Measurements from ENCODE around the gene LRRC46.

Gene LRRC46

DNA sequence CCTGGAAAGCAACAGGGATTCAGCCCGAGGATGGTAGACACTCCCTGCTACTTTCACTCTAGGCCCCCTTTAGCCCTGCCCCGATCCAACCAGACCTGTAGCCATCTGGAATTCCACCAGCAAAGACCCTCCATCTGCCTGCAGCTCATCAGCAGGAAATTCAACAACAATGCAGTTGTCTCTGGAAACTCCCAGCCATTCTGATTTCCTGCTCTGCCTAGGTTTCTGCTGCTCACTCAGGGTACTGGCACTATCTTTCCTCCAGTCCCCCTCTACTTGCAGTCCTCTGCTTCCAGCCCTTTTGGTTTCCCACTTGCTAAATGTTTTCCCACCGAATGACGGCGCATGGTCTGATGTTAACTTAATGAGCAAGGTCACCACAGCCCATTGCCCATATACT lies 22.1 kb downstream of the LRRC46 start:
- DNase-seq = no peak

GRCh38 chr17:47855737-47856136 lies 24.3 kb downstream of the LRRC46 start:
- DNase-seq = no peak

DNA sequence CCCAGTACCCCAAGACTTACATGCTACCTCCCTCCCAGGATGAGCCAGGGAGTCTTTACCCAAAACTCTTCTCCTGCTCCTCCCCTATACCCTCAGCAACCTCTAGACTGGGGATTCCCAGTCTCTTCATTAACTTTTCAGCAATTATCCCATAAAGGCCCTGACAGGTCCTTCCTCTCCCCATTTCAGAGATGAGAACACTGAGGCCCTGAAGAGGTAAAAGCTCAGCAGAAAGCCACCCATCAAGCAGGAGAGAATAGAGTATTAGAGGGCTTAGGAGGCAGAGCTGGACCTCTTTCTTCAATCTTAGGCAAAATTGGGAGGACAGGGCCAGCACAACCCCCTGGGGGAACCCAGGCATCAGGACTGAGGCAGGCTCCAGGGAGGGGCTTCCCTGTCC lies 25.4 kb downstream of the LRRC46 start:
- no peak for DNase-seq

DNA sequence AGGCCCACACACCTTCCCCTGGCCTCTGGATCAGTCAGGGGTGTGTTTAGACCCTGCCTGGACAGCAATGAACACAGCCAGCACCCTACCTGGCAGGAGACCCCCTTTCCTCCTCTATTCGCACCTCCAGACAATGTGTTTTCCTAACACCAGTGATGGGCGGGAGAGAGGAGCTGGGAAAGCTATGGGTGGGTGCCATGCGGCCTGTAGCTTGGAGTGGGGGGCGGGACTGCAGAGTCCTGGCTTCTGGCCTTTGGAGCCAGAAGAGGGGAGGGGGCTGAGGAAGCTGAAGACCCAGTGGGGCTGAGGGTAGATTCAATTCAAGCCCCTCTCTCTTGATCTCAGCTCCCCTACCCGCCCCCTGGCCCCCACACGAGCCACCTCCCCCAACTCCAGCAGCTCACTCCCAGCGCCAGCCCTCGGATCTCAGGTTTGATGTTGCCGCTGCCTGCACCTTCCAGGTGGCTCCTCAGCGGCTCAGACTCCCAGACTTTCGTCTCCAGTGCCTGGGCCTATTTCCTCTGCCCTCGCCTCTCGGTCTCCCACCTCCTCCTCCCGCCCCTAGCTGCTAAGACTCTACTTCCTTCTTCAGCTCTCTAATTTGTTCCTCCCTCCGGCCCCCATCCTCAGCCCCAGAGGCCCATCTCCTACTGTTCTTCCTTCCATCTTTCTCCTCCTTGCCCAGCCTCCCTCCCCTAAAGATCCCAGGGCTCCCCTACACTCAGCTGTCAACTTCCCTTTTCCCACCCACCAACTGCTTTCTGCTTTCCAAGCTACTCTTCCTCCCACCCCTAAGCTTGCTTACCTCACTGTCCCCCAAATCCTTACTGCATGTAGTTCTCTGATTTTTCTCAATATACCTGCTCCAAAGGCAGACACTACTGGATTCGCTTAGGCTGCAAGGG lies 26.3 kb downstream of the LRRC46 start:
- DNase-seq = no peak

DNA sequence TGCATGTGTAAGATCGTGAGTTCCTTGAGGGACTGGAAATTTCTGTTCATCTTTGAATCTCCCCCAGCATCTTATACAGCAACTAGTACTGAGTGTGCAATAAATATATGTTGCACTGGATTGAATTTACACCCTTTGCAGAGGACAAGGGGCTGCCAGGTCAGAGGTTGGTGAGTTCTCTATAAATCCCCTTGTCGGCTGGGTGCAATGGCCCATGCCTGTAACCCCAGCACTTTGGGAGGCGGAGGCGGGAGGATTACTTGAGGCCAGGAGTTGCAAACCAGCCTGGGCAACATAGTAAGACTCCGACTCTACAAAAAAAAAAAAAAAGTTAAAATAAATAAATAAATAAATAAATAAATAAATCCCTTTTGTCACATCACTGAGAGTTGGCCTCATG lies 28.9 kb downstream of the LRRC46 start:
- no peak for DNase-seq

- no peak for DNase-seq
These were observed 31.4 kb downstream of the LRRC46 start for GRCh38 chr17:47862621-47863440.

DNA sequence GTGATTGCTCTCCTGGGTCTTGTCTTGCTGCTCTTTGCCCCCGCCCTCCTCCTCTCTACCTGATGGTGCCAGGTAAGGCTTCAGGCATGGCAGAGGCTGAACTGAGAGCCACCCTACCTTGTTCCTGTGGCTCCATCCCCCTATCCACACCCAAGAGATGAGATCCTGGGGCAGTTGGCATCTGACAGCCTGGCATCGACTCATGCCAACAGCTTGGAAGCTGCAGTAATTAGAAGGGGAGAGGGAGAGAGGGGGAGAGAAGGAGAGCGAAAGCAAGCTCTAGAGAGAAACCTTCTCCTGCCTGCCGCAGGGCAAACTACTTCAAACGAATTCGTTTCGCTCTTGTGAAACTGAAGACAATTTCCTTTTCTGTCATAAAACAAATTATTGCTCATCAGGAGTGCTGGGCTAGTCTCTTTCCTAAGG lies 33.3 kb downstream of the LRRC46 start:
- DNase-seq = no peak

GRCh38 chr17:47866941-47867340 lies 35.5 kb downstream of the LRRC46 start:
- no peak for DNase-seq

DNA sequence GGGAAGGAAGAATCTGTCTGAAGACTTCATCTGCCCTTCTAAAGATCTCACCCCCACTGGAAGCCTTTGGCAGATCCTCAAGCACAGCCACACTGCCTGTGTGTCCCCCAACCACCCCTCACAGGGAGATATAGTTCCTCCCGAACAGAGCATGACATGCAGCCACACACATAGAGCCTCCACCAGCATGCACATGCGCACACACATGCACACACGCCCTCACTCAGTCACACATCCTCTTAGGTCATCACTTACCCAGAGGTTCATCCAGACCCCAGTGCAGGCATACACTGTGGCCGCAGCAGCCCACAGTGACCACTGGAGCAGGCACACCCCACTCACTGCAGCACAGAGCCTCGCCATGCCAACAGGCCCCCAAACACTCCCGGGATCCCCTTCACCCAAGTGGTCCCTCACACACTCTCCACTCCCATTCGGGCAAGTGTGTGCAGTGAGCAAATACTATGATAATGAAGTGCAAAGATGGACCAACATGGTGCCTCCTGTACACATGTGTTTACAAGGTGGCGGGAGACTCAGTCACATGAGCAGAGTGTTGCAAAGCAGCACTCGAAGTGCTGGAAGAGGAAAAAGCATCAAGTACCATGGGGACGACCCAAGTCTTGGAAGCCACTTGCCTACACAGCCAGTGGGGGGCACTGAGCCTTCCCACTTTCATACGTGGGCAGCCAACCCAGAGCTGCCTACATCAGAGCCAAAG lies 36.5 kb downstream of the LRRC46 start:
- DNase-seq = no peak

- DNase-seq = no peak
These were observed 37.6 kb downstream of the LRRC46 start for GRCh38 chr17:47869114-47869513.

DNA sequence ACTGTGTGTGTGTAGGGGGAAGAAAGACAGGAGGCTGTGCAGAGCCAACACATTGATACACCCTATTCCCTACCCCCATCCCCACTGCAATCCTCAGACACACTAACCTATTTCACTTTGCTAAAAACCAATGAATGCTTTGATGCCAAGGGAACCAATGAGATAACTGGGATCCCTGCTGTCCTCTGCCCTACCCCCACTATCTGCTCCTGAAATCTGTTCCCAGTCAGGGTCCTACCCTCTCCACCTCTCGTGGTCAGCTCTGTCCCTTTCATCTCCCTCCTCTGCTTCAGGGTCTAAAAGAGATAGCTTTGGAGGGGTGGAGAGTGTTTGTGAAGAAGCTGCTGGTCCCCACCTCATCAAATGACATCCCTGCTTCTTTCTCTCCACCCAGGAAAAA lies 38.6 kb downstream of the LRRC46 start:
- no peak for DNase-seq

DNA sequence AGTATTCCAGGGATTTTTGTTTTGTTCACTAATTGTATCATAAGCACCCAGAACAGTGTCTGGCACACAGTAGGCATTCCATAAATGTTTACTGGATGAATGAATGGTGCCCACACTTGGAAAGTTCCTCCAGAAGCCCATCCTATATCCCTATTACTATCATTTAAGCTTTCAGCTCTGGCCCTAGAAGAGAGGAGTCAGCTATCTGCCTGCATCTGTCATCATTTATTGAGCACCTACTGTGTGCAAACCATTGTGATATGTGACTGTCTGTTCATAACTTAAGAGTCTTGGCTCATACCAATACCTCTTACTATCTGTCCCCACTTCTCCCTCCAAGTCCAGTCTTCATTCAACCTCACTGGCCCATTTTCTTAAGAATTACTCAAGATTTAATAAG lies 39.6 kb downstream of the LRRC46 start:
- no peak for DNase-seq

- DNase-seq = no peak
These were observed 40.7 kb downstream of the LRRC46 start for GRCh38 chr17:47872019-47872650.

- no peak for DNase-seq
These were observed 41.2 kb downstream of the LRRC46 start for GRCh38 chr17:47872651-47873161.

DNA sequence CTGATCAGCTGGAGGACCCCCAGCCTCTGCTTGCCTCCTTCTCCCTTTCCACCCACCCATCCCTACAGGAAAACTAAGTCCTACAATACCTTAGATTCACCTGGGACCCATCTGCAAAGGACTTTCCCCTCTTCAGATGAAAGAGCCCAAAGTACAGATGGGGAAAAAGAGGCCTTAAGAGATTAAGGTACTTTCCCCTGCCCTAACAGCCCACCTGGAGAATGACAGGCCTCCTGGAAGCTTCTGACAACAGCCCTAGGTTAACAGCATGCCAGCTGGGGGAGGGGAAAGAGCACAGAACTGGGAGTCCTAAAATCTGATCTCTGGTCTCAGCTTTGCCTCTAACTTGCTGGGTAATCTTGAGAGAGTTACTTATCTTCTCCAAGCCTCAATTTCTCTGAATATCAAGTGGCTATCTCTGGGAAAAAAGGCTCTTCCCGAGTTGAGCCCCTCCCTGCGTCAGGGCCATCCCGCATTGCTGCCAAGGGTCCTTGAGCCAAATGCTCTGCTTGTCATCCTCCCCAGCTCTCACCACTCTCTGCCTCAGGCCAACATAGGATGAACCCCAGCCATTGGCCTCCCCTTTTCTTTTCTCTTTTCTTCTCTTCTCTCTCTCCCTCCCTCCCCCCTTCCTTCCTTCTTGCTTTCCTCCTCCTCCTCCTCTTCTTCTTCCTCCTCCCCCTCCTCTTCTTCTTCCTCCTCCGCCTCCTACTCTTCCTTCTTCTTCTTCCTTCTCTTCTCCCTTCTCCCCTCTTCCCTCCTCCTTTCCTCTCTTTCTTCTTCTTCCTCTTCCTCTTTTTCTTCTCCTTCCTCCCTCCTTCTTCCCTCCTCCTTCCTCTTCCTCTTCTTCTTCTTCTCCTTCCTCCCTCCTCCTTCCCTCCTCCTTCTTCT lies 42.0 kb downstream of the LRRC46 start:
- no peak for DNase-seq

GRCh38 chr17:47875011-47875985 lies 43.8 kb downstream of the LRRC46 start:
- no peak for DNase-seq

DNA sequence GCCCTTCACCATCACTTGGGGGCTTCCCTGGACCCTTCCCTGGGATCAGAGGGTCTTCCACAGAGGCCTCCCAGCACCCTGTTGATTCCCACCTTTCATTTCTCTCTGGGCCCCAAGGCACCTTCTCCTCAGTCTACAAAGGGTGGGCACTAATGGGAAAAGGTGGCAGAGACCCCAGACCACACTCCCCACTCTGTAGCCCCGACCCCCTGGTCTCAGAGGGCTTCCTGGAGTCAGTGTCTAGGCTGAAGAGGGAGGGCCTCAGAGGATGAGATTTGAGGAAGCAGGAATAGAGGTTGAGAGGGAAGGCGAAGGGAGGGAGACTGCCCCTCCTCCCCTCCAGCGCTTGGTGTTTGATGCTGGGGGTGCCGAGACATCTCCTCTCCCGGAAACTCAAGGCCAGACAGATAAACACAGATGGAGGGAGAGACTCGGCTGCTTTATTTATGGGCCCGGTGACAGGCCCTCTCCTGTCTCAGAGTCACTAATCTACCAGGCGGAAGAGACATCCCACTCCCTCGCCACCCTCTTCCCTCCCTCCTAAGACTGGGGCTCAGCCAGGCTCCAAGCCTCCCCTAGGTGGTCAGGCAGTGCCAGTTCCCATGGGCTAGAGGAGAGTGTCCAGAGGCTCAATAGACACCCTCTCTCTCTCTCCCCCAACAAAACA lies 46.0 kb downstream of the LRRC46 start:
- DNase-seq = no peak

DNA sequence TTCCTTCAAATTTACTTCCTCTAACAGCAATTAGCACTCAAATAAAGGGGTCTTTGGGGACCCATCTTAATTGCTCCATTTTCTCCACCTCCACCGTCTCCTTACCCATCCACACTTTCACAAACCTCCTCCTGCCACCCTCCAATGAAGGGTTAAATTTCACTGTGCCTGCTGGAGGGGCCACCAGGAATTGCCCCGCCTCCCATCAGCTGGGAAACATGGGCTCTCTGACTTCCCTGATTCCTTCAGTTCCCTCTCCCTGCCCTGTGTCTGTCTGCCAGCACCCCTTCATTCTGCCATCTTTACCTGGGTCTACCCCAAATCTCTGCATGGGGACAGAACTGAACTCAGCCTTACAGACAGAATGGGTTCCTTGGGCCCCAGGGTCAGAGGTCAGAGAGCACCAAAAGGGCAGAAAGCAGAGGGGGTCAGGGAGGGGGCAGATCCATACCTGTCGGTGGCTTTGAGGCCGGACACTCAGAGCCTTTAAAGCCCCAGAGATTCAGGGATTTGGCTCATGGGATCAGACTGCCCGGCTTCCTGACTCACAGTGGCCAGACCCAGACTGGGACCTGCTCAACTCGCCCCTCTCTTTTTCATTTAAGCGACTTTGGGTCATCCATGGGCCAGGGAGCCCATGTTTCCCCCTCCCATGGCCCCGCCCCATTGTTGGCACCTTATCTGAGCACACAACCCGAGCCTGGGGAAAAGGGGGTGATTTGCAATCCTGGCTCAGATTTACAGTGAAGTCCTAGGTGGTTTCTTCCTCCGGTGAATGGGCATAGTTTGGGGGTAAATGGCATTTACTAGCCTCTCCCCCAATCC lies 46.9 kb downstream of the LRRC46 start:
- DNase-seq = no peak
